Neuronal stem cell (in vitro differentiated cells): Measurements from ENCODE around the gene VPS39.
A peak's percentile ranks its signal among the peaks of the same experiment; 100 is the strongest.

Experiments
- small RNA-seq: library from polyadenylated mRNA; stranded (forward); fragments of <200 nt; extraction: miRNeasy Mini kit (QIAGEN cat#:217004); gene quantifications from one replicate; pipeline ENCODE3, GENCODE V24; 2013; ENCODE audit not compliant: insufficient read depth

The VPS39 gene

Small RNA genes within 50 kb of the gene (small RNA-seq; reads per million reads assigned to genes)
- gene MIR627 = 21.3 reads per million, percentile 81 among the genes with 10 or more reads in this experiment
